Tibial nerve (tissue), 4 donors: ENCODE measurements around the gene TM4SF18.
"Not testable (repeated sequence)": the region's sequence is repeated elsewhere in the genome, so short reads cannot be mapped to it uniquely, and the experiment has no call there.

Source experiments
- EP300 ChIP-seq, 2 donors: sonication (generic); formaldehyde crosslinking; IDR thresholded peaks; one replicate each; pipeline ENCODE4 v1.6.1; 2017; ENCODE audit warnings: antibody characterized with exemption in 2 of 2, mild to moderate bottlenecking in 1 of 2
- POLR2A ChIP-seq, 2 donors: fragments of 450-650 bp; IDR thresholded peaks; one replicate each; pipeline ENCODE4 v1.6.1; 2017; ENCODE audit warnings: antibody characterized with exemption in 2 of 2, mild to moderate bottlenecking in 2 of 2, moderate library complexity in 2 of 2
- TF ChIP-seq, protein P1 (sequence below), 5 experiments: fragments of 200-600 bp in 3 of 5; fragments of 450-650 bp in 2 of 5; sonication (generic) in 3 of 5; IDR thresholded peaks; one replicate each; pipeline ENCODE4 v1.5.1; 2016 to 2019; ENCODE audit warnings: antibody characterized with exemption in 5 of 5, mild to moderate bottlenecking in 3 of 5, moderate library complexity in 2 of 5

DNA sequence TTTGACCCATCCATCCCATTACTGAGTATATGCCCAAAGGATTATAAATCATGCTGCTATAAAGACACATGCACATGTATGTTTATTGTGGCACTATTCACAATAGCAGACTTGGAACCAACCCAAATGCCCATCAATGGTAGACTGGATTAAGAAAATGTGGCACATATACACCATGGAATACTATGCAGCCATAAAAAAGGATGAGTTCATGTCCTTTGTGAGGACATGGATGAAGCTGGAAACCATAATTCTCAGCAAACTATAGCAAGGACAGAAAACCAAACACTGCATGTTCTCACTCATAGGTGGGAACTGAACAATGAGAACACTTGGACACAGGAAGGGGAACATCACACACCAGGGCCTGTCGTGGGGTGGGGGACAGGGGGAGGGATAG is 4.0 kb upstream of the TM4SF18 start:
- TF ChIP-seq, protein P1, sequence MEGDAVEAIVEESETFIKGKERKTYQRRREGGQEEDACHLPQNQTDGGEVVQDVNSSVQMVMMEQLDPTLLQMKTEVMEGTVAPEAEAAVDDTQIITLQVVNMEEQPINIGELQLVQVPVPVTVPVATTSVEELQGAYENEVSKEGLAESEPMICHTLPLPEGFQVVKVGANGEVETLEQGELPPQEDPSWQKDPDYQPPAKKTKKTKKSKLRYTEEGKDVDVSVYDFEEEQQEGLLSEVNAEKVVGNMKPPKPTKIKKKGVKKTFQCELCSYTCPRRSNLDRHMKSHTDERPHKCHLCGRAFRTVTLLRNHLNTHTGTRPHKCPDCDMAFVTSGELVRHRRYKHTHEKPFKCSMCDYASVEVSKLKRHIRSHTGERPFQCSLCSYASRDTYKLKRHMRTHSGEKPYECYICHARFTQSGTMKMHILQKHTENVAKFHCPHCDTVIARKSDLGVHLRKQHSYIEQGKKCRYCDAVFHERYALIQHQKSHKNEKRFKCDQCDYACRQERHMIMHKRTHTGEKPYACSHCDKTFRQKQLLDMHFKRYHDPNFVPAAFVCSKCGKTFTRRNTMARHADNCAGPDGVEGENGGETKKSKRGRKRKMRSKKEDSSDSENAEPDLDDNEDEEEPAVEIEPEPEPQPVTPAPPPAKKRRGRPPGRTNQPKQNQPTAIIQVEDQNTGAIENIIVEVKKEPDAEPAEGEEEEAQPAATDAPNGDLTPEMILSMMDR (IDR thresholded peaks at IDR 0.05), result not testable (repeated sequence)
- TF ChIP-seq EP300, POLR2A (IDR thresholded peaks at IDR 0.05): not testable (repeated sequence)
